Lung (tissue), 12 donors: ENCODE results near the gene CLEC9A. TPM values are rescaled to one million over a fixed set of nuclear protein-coding genes. Genes with fewer than 3 reads are reported as not detected.

Source experiments
- ATAC-seq: fragments of 200-7000 bp; cut with Tn5 transposase; one replicate; pipeline ENCODE4 v1.9.1; 2020; ENCODE audit warnings: moderate number of reproducible peaks; ENCODE audit not compliant: insufficient read depth, low FRiP score
- DNase-seq, 3 donors: peaks; one replicate each; pipeline ENCODE4 v3.0.0-alpha.2; 2013 to 2017
- H3K27ac ChIP-seq, 2 donors: one replicate each; pipeline ENCODE4 v1.5.1; 2013; ENCODE audit warnings: mild to moderate bottlenecking in 2 of 2, moderate library complexity in 2 of 2, control low read depth in 1 of 2, inconsistent platforms in 1 of 2, low read depth in 1 of 2, low read length in 1 of 2
- H3K27me3 ChIP-seq, 3 donors: one replicate each; pipeline ENCODE4 v1.5.1; 2013; ENCODE audit warnings: low read length in 2 of 3; ENCODE audit not compliant: control insufficient read depth in 3 of 3, insufficient read depth in 3 of 3
- H3K36me3 ChIP-seq, 4 donors: one replicate each; pipeline ENCODE4 v1.5.1; 2013; ENCODE audit warnings: low read length in 4 of 4, mild to moderate bottlenecking in 1 of 4, moderate library complexity in 1 of 4; ENCODE audit not compliant: control insufficient read depth in 4 of 4, insufficient read depth in 4 of 4
- H3K4me1 ChIP-seq, 5 donors: one replicate each; pipeline ENCODE4 v1.5.1; 2013; ENCODE audit warnings: low read length in 5 of 5, mild to moderate bottlenecking in 2 of 5, moderate library complexity in 1 of 5; ENCODE audit not compliant: control insufficient read depth in 5 of 5, insufficient read depth in 5 of 5
- H3K4me3 ChIP-seq: one replicate; pipeline ENCODE4 v1.5.1; 2013; ENCODE audit warnings: mild to moderate bottlenecking, control low read depth, moderate library complexity
- H3K9ac ChIP-seq, 2 donors: one replicate each; pipeline ENCODE4 v1.5.1; 2013; ENCODE audit warnings: low read length in 2 of 2, control low read depth in 1 of 2; ENCODE audit not compliant: insufficient read depth in 1 of 2
- H3K9me3 ChIP-seq, 4 donors: one replicate each; pipeline ENCODE4 v1.5.1; 2013; ENCODE audit warnings: low read length in 3 of 4, mild to moderate bottlenecking in 1 of 4, moderate library complexity in 1 of 4; ENCODE audit not compliant: control insufficient read depth in 4 of 4, insufficient read depth in 3 of 4
- WGBS, 2 donors: extraction: QIAGEN DNeasy Blood & Tissue Kit; methylation state at CpG; one replicate each; pipeline ENCODE4 v1.1.7; 2013; 5-methylcytosine and 5-hydroxymethylcytosine counted together
- polyA plus RNA-seq, 2 donors: library from polyadenylated mRNA; stranded (reverse); fragments of 200-250 nt; gene quantifications; one replicate each; pipeline ENCODE4 v1.2.1, GENCODE V29; 2013
- total RNA-seq, 2 donors: library from RNA; depleted of rRNA in 1 of 2; stranded (reverse); fragments of >200 nt in 1 of 2; gene quantifications; one replicate each; pipeline ENCODE4 v1.2.1, GENCODE V29; 2014 to 2021
- TF ChIP-seq, protein P1 (sequence below): IDR thresholded peaks from 2 replicates; pipeline ENCODE4 v1.5.1; 2012; ENCODE audit warnings: mild to moderate bottlenecking; ENCODE audit errors: control extremely low read depth, extremely low read depth
- donor health status: control.
- donor health status: control.
- donor health status: Bipolar disorder and iron deficiency.
- donor health status: healthy.
- donor health status: DM: yes; HTN: yes; CAD: no.

The CLEC9A gene
- total and polyA plus RNA-seq, 4 donors, result 0.12 to 0.60 (median 0.33) TPM

DNA sequence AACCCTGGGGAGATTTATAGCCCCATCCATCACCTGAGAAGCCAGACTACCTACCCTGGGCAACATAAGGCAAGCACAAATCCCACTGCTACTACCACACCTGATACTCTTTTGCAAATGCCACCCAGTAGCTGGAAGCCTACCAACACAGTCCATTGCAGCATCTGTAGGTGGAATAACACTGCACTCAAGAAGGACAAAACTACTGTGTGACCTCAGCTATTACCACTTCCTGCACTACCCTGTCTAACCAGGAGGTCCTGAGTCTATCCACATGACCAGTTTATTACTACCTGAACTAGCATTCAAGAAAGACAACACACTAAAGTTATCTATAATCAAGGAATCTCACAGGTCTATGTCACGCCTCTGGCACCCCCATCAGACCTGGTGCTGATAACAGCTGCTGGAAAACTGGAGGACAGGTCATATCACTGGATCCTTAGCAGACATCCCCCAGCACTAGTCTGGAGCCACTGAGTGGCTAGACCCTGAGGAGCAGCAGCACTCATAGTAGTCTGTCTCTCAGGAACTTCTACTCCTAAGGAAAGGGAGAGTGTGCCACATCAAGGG, 71.3 kb downstream of the CLEC9A start:
- no peak overlapping the region for H3K4me3 ChIP-seq
- no peak overlapping the region for H3K9ac ChIP-seq
- DNase-seq (no peak), ATAC-seq (no peak)
- no peaks in the 10 kb centered on the region for H3K36me3 ChIP-seq
- TF ChIP-seq, protein P1, sequence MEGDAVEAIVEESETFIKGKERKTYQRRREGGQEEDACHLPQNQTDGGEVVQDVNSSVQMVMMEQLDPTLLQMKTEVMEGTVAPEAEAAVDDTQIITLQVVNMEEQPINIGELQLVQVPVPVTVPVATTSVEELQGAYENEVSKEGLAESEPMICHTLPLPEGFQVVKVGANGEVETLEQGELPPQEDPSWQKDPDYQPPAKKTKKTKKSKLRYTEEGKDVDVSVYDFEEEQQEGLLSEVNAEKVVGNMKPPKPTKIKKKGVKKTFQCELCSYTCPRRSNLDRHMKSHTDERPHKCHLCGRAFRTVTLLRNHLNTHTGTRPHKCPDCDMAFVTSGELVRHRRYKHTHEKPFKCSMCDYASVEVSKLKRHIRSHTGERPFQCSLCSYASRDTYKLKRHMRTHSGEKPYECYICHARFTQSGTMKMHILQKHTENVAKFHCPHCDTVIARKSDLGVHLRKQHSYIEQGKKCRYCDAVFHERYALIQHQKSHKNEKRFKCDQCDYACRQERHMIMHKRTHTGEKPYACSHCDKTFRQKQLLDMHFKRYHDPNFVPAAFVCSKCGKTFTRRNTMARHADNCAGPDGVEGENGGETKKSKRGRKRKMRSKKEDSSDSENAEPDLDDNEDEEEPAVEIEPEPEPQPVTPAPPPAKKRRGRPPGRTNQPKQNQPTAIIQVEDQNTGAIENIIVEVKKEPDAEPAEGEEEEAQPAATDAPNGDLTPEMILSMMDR, result no peak
- peaks cover 0 to 15% (median 0%) of the 10 kb centered on the region in 5 donors for H3K4me1 ChIP-seq
- no peaks in the 10 kb centered on the region for H3K27me3 ChIP-seq
- H3K9me3 ChIP-seq, result peaks cover 0 to 5% (median 0%) of the 10 kb centered on the region in 4 donors
- peak overlapping the region in 1 of 2 donors; percentile 14 for H3K27ac ChIP-seq
- WGBS, 2 donors, result 93 to 100% methylated on average over 1 of the region's 1 CpG

DNA sequence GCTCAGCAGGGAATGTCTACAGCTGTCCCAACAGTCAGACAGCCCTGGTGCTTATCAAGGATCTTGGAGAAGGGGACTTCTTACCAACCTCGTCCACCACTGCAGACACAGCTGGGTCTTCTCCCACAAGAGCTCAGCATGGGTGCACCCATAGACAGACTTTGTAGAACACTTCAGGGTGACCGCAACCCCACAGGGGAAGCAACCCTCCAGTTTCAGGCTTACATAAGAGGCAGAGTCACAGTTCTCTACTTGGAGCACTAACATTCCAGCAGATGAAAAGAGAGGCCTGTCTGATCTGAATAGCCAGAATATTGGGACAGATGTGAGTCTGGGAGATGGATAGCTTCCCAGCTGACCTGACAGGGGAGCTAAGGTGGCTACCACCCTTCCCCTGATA, 71.8 kb downstream of the CLEC9A start:
- TF ChIP-seq, protein P1, result no peak
- ATAC-seq (peak; percentile 37), DNase-seq (no peak)
- peaks cover 0 to 15% (median 0%) of the 10 kb centered on the region in 5 donors for H3K4me1 ChIP-seq
- no peaks in the 10 kb centered on the region for H3K27me3 ChIP-seq
- H3K4me3 ChIP-seq, result no peak overlapping the region
- H3K36me3 ChIP-seq, result no peaks in the 10 kb centered on the region
- H3K9ac ChIP-seq, result no peak overlapping the region
- H3K9me3 ChIP-seq, result peaks cover 0 to 5% (median 0%) of the 10 kb centered on the region in 4 donors
- no peak overlapping the region for H3K27ac ChIP-seq
- WGBS, 2 donors, result 62 to 65% methylated on average over 2 of the region's 2 CpGs

DNA sequence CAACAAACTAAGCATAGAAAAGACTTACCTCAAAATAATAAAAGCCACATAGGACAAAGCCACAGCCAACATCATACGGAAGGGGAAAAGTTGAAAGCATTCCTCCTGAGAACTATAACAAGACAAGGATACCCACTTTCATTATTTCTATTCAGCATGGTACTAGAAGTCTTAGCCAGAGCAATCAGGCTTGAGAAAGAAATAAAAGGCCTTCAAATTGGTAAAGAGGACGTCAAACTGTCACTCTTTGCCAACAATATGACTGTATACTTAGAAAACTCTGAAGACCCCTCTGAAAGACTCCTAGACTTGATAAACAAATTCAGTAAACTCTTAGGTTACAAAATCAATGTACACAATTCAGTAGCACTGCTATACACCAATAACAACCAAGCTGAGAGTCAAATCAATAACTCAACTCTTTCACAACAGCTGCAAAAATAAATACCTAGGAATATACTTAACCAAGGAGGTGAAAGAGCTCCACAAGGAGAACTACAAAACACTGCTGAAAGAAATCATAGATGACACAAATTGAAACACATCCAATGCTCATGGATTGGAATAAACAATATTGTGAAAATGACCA, 79.9 kb downstream of the CLEC9A start:
- ATAC-seq (no peak), DNase-seq (no peak)
- Histone ChIP-seq H3K9ac (no peak overlapping the region), H3K27me3 (no peaks in the 10 kb centered on the region), H3K27ac (no peak overlapping the region), H3K4me1 (no peaks in the 10 kb centered on the region), H3K9me3 (peaks cover 0 to 3% (median 0%) of the 10 kb centered on the region in 4 donors), H3K4me3 (no peak overlapping the region), H3K36me3 (no peaks in the 10 kb centered on the region)
- TF ChIP-seq, protein P1, result no peak
- 93 to 95% methylated on average over 2 of the region's 2 CpGs for whole genome bisulfite sequencing, 2 donors
